SK-N-SH (cell line): ENCODE measurements around the gene C1RL.

Experiments
- CTCF ChIP-seq: fragments of 200-600 bp; sonication (generic); IDR thresholded peaks from 2 replicates; pipeline ENCODE4 v1.6.1; 2017; ENCODE audit warnings: antibody characterized with exemption, mild to moderate bottlenecking, moderate library complexity
- EP300 ChIP-seq, 2 experiments: IDR thresholded peaks; 2 replicates each; pipeline versions ENCODE4 v1.4.0 to v1.6.1; 2012; ENCODE audit warnings: borderline replicate concordance in 1 of 2, low read depth in 1 of 2, low read length in 1 of 2
- USF1 ChIP-seq: IDR thresholded peaks from 2 replicates; pipeline ENCODE4 v1.4.0; 2012; ENCODE audit warnings: low read depth, borderline replicate concordance
- USF2 ChIP-seq: fragments of 150-350 bp; IDR thresholded peaks from 2 replicates; pipeline ENCODE4 v1.6.1; 2017; ENCODE audit warnings: antibody characterized with exemption, low read length, low read depth, borderline replicate concordance

- TF ChIP-seq USF1 (no peak), USF2 (no peak), EP300 (IDR thresholded peaks at IDR 0.05; ENCODE audit: borderline replicate concordance in 1 of 2, low read depth in 1 of 2, low read length in 1 of 2) (no peak), CTCF (no peak)
Measured at GRCh38 chr12:7129287-7129871, 20.4 kb upstream of the C1RL start.
